ENCODE data around the gene CACNB2.

GRCh38 chr10:18460032-18460431, 319.8 kb downstream of the CACNB2 start:
- TF ChIP-seq, protein P1, sequence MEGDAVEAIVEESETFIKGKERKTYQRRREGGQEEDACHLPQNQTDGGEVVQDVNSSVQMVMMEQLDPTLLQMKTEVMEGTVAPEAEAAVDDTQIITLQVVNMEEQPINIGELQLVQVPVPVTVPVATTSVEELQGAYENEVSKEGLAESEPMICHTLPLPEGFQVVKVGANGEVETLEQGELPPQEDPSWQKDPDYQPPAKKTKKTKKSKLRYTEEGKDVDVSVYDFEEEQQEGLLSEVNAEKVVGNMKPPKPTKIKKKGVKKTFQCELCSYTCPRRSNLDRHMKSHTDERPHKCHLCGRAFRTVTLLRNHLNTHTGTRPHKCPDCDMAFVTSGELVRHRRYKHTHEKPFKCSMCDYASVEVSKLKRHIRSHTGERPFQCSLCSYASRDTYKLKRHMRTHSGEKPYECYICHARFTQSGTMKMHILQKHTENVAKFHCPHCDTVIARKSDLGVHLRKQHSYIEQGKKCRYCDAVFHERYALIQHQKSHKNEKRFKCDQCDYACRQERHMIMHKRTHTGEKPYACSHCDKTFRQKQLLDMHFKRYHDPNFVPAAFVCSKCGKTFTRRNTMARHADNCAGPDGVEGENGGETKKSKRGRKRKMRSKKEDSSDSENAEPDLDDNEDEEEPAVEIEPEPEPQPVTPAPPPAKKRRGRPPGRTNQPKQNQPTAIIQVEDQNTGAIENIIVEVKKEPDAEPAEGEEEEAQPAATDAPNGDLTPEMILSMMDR (IDR thresholded peaks at IDR 0.05): no peak
- TF ChIP-seq EP300 (IDR thresholded peaks at IDR 0.05) (no peak), POLR2A (IDR thresholded peaks at IDR 0.05) (no peak)
